ENCODE results near the gene HOXD8. TPM values are rescaled to one million over a fixed set of nuclear protein-coding genes. Genes with fewer than 3 reads are reported as not detected.

The HOXD8 gene
- total and polyA plus RNA-seq, 9 of the 15 experiments (the other 6 are each of a cell fraction or from before 2014, with no cell fraction given): 0.04 to 0.15 TPM; not detected in 7

- Histone ChIP-seq H3K4me2 (ENCODE audit: insufficient read depth, low read length) (no peak overlapping the region), H3K4me1 (replicated peaks in 1 of 2; ENCODE audit: control insufficient read depth in 2 of 2, insufficient read depth in 2 of 2, low read length in 2 of 2) (peaks cover 0 to 13% of the 10 kb centered on the region in 2 experiments; a peak in 3 of 5 replicates), H3K27me3 (ENCODE audit: control insufficient read depth in 2 of 2, insufficient read depth in 2 of 2, low read length in 2 of 2) (peaks cover 45 to 56% of the 10 kb centered on the region in 2 experiments), H3K9me3 (replicated peaks; ENCODE audit: control insufficient read depth, insufficient read depth, low read depth, low read length) (no peaks in the 10 kb centered on the region), H3K9me1 (ENCODE audit: control insufficient read depth, insufficient read depth, low read length) (no peaks in the 10 kb centered on the region), H3K4me3 (no peak overlapping the region), H3K79me2 (ENCODE audit: control insufficient read depth, insufficient read depth, low read length) (no peaks in the 10 kb centered on the region), H3K27ac (ENCODE audit: extremely low read depth, low read depth, low read length) (no peak overlapping the region), H4K20me1 (replicated peaks; ENCODE audit: control insufficient read depth, insufficient read depth, low read length) (peaks cover 8% of the 10 kb centered on the region), H2AFZ (ENCODE audit: low read depth, low read length) (no peak overlapping the region), H3K36me3 (ENCODE audit: control insufficient read depth, insufficient read depth, low read length) (no peaks in the 10 kb centered on the region), H3K9ac (ENCODE audit: insufficient read depth in 1 of 2, low read depth in 2 of 2, low read length in 2 of 2) (no peak overlapping the region)
- DNase-seq (ENCODE audit: extremely low read depth in 1 of 4, low spot score in 3 of 4): no peak
- ChIA-PET POLR2A (interaction anchor here (1.8 kb wide), 1 partner anchor 11 kb away, joined by 3 read pairs; no protein-coding TSS in a partner anchor), CTCF (ENCODE audit: low intra/inter-chr PET ratio) (no interaction called here)
- in situ Hi-C loops (cut with MboI): no loop called here
- no peak for ATAC-seq
- no peak for FAIRE-seq
- intact Hi-C loops (cut with micrococcal nuclease): no loop called here
- no TSS peak for BruUV-seq (replicated peaks)
- TF ChIP-seq SIN3B (IDR thresholded peaks at IDR 0.05; ENCODE audit: low read depth) (no peak), CREB1 (IDR thresholded peaks at IDR 0.05) (no peak), CREB1 (CRISPR knock-in tag; IDR thresholded peaks at IDR 0.05) (no peak), CBFB (CRISPR knock-in tag; IDR thresholded peaks at IDR 0.05) (no peak), PHF8 (IDR thresholded peaks at IDR 0.05; ENCODE audit: borderline replicate concordance, low read length) (no peak), TEAD2 (tag; IDR thresholded peaks at IDR 0.05) (no peak), SRSF3 (IDR thresholded peaks at IDR 0.05; ENCODE audit: insufficient read depth, low read length) (no peak), ZNF146 (CRISPR knock-in tag; IDR thresholded peaks at IDR 0.05; ENCODE audit: unreplicated experiment) (no peak), UBTF (IDR thresholded peaks at IDR 0.05; ENCODE audit: borderline replicate concordance in 1 of 2, low read depth in 2 of 2, low read length in 2 of 2) (no peak), TAF9B (IDR thresholded peaks at IDR 0.05; ENCODE audit: partially characterized antibody) (no peak), ESRRA (IDR thresholded peaks at IDR 0.05; ENCODE audit: borderline replicate concordance, low read depth) (no peak), KLF1 (tag; IDR thresholded peaks at IDR 0.05) (no peak), ZNF274 (IDR thresholded peaks at IDR 0.05; ENCODE audit: borderline replicate concordance, low read depth, low read length) (no peak), CBX2 (IDR thresholded peaks at IDR 0.05; ENCODE audit: insufficient read depth, low read length, poor library complexity, severe bottlenecking) (no peak), ZNF24 (IDR thresholded peaks at IDR 0.05) (no peak)
- 0% methylated on average over 2 of the region's 2 CpGs for WGBS (ENCODE audit: insufficient coverage, low coverage, missing lambda C conversion rate)
Measured at GRCh38 chr2:176166272-176166671, 36.8 kb downstream of the HOXD8 start.

Measured in K562 (cell line).